CD1c-positive myeloid dendritic cell (primary cell): Measurements from ENCODE around the gene HAPLN2.

Source experiments
- DNase-seq: peaks from one replicate; pipeline ENCODE4 v3.0.0-alpha.2; 2016; ENCODE audit errors: extremely low spot score

Gene HAPLN2

GRCh38 chr1:156644640-156645039 lies 25.4 kb downstream of the HAPLN2 start:
- DNase-seq, result no peak

GRCh38 chr1:156645056-156645455 lies 25.8 kb downstream of the HAPLN2 start:
- no peak for DNase-seq

- no peak for DNase-seq
Observed at GRCh38 chr1:156645666-156646065, 26.5 kb downstream of the HAPLN2 start.

GRCh38 chr1:156646738-156647211 lies 27.6 kb downstream of the HAPLN2 start:
- DNase-seq, result no peak

GRCh38 chr1:156647351-156647750 lies 28.1 kb downstream of the HAPLN2 start:
- DNase-seq, result no peak

- DNase-seq, result no peak
Observed at GRCh38 chr1:156648496-156648895, 29.3 kb downstream of the HAPLN2 start.

GRCh38 chr1:156648951-156649350 lies 29.7 kb downstream of the HAPLN2 start:
- DNase-seq, result no peak

GRCh38 chr1:156652131-156652991 lies 33.1 kb downstream of the HAPLN2 start:
- peak; percentile 61 for DNase-seq

GRCh38 chr1:156652992-156653355 lies 33.8 kb downstream of the HAPLN2 start:
- no peak for DNase-seq

- no peak for DNase-seq
Observed at GRCh38 chr1:156654700-156655099, 35.5 kb downstream of the HAPLN2 start.

GRCh38 chr1:156655151-156655903 lies 36.1 kb downstream of the HAPLN2 start:
- DNase-seq, result peak; percentile 41

- DNase-seq, result no peak
Observed at GRCh38 chr1:156655904-156656516, 36.8 kb downstream of the HAPLN2 start.

- DNase-seq, result peak; percentile 74
Observed at GRCh38 chr1:156656806-156657740, 37.9 kb downstream of the HAPLN2 start.

- DNase-seq, result peak; percentile 24
Observed at GRCh38 chr1:156657741-156658319, 38.6 kb downstream of the HAPLN2 start.

GRCh38 chr1:156658496-156658895 lies 39.3 kb downstream of the HAPLN2 start:
- DNase-seq, result peak; percentile 24

- no peak for DNase-seq
Observed at GRCh38 chr1:156658945-156659574, 39.8 kb downstream of the HAPLN2 start.

- no peak for DNase-seq
Observed at GRCh38 chr1:156659661-156659987, 40.4 kb downstream of the HAPLN2 start.

GRCh38 chr1:156659988-156660751 lies 41.0 kb downstream of the HAPLN2 start:
- DNase-seq, result peak; percentile 99

- no peak for DNase-seq
Observed at GRCh38 chr1:156660752-156661112, 41.5 kb downstream of the HAPLN2 start.
